Activated T-helper 9 cell treated with anti-CD3 and anti-CD28 coated beads, Interleukin-2, amount 50 U/mL, for 16 hours (primary cell): Measurements from ENCODE around the gene AAK1.
A peak's percentile ranks its signal among the peaks of the same experiment; 100 is the strongest.
"Not testable (repeated sequence)": the region's sequence is repeated elsewhere in the genome, so short reads cannot be mapped to it uniquely, and the experiment has no call there.

ENCODE experiments used
- DNase-seq: peaks from one replicate; pipeline ENCODE4 v3.0.0-alpha.2; 2020; ENCODE audit warnings: low read depth

The AAK1 gene

DNA sequence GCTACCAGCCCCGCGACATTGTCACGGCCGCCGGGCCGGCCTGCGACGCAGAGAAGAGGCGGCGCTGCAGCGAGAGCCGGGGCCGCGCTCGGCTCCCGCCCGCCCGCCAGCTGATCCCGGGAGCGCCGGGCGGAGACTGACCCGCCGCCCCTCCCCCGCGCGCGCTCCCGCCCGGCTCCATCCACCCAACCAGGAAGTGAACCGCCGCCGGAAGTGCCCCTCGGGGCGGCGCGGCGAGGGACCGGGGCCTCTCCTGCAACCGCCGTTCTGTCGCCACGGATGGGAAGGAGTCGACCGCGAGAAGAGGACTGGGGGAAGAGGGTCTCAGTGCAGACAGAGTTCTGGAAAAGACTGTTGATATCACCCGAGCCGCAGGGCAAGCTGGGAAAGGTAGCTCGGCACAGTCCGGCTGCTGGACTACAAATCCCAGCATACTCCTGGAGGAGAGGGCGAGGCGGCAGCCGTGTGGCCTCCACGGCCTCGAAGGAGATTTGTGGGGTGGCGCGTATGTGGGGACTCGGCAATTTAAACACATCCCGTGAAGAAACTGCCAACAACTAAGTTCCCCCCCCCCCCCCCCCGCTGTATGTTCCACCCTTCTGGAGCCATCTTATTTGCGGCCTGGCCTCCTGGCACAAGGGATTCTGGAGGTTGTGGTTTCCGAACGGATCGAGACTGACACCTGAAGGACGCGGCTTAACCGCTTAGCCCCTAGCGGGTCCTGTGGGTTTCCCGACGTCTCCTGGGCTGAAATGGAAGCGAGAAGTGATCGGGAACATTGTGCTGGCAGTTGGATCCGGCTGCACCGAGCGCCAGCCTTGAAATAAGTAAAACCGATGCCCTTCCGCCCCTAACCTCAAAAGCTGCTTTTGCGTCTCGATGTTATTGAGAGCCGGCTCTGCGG is at the start of gene AAK1:
Gene AAK1 (minus strand): TSS at position 138 of the 904 bp plus-strand sequence. CDS start 699 bp downstream, outside the sequence.
- DNase-seq, result peak; percentile 81

DNA sequence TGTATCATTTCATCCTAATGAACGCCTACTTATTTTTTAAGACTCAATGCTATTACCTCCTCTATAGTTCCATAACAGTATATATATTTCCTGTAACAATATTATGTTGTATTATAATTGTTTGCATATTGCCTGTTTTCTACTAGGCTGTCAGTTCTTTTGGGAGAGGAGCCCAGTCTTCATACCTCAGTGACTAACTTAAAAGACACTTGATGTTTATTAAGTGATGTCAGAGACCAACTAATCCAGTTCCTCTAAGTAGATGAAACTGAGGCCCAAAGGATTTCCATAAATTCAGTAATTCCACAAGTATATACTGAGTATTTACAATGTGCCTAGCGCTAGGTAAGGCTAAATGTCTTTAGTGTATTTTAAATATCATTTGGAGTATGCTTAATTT is 48.9 kb upstream of the AAK1 start:
- DNase-seq, result no peak

DNA sequence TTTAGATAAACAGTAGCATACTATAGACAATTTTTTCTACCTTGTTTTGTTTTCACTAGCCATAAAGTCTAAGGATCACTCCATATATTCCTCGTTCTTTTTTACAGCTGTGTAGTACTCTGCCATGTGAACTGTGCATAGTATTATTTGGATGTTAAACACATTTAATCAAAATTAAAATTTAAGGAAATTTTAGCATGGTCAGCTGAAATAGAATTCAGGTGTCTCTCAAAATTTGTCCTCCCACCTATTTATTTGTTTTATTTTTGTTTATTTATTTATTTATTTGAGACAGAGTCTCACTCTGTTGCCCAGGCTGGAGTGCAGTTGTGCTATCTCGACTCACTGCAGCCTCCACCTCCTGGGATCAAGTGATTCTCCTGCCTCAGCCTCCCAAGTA is 46.4 kb upstream of the AAK1 start:
- no peak for DNase-seq

DNA sequence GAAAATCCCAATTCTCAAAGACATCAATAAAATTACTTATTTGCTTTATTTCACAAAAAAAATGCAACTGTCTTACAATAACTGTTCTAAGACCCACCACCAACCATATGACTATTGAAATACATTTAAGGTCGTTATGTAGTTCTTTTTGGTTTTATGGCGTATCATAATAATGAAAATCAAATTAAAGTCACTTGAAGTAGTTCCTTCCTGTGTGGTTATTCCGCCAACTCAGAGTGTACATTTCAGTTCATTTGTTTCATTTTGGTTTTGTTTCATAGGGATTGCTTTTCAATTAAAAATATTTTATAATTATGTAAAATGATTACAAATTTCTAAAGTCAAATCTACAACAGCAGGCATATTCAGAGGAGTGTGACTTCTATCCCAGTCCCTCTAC is 45.9 kb upstream of the AAK1 start:
- no peak for DNase-seq

DNA sequence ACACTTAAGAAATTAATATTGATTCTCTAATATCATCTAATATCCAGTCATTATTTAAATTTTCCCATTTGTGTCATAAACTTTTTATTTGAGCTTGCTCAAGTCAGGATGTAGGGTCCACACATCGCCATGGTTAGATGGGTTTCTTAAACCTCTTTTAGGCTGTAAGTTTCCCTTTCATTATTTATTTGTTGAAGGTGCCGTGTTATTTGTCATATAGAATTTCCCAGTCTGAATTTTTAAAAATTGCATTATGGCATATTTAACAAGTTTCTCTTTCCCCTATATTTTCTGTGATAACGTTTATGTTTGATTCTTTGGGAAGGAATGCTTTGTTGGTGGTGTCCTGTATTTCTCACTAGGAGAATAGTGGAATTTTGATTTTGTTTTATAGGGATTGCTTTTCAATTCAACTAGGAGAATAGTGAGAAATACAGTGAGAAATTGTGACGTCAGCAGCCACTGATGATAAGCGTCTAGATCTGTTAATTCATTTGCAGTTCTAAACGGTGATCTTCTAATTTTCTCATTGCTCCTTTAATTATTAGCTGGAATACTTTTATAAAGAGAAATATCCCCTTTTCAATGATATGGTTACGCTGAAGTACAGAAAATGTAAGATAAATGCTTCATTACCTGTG is 44.6 kb upstream of the AAK1 start:
- DNase-seq, result no peak

DNA sequence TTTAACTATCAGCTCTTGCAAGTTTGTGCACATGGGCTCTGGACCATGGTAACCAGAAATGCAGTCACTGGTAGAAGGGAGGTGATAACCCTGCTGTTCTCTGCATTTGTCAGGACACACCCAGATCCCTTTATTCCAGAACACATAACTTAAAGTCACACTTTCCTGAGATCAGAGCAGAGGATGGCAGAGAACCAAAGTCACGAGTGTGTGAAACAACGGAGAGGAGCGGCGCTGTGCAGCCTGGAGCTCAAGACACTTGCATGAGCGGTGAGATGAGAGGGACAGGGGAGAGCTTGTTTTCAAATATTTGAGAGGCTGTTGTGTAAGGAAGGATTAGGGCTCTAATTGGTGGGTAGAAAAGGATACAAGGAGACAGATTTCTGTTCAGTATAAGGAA is 43.3 kb upstream of the AAK1 start:
- no peak for DNase-seq

DNA sequence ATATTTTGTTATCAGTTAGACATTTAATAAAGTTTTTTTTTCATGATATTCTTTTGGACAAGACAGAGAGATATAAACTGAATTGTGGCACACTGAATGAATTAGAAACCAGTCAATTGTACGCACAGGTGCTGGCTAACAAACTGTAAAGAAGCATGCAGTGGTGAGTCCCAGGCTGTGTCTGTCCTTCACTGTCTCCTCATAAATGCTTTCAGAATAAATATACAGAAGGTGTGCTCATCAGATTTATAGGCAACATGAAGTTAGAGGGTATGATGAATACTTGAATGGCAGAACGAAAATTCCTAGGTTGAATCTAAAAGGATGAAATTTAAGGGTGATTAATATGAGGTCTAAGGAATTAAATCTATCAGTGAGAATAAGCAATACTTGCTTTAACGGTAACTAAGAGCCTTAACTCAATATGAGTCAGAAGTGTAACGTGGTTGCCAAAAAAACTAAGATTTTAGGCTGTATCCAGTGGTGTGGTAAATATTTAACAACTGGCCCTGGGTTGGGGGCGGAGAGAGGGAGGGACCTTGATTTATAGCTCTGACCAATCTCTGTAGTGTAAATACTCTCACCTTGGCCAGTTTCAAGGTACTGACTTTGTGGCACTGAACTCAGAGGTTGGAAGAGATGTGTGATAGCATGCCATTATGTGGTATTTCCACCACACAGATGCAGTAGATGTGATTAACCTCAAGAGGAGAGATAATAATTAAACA is 41.9 kb upstream of the AAK1 start:
- DNase-seq, result no peak

DNA sequence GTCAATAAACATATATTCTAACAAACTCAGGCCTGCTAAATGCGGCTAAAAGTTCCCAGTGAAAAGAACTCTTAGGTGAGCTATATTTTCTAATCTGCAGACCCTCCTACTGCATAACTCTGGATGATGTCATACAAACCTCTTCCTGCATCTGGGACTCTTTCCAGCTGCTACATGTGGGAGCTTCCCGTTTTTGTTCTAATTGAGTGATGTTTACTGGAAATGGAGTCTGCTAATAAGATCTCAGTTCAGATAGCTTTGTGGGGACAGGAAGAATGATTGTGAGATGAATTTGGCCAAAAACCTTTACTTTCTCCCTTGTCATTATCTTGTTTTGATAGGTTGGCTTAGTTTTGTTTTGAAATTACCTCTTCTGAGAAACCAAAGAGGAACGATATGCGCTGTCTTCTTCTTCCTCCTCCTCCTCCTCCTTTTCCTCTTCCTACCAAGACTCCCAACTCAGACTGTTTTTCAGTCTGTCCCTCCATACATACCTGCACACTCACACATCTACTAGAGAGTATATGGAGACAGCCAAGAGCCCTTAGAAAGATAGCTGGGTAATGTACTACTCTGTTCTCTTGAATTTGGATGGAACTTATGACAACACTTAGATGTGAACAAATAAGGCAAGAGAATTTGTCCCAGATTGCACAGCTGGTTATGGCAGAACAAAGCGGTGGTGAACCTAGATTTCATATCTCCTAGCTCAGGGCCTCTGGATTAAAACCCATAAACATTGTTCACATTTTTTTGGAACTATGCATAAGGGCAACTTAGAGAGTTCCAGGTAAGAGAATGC is 39.8 kb upstream of the AAK1 start:
- no peak for DNase-seq

DNA sequence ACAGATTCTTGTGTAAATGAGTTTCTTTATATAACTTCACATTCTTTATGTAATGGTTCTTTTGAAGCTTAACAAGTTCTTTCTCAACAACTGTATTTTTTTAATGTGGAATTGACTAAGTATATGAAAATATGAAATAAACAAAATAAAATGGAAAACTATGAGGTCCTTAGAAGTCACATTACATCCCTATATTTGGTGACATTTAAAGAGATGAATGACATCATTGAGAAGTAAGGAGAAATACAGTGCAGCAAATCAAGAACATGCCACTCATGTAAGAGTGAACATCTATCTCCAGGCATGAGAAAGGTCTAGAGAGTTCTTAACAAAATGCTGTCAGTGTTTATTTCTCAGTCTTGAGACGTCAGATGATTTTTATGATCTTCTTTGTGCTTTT is 39.0 kb upstream of the AAK1 start:
- no peak for DNase-seq

DNA sequence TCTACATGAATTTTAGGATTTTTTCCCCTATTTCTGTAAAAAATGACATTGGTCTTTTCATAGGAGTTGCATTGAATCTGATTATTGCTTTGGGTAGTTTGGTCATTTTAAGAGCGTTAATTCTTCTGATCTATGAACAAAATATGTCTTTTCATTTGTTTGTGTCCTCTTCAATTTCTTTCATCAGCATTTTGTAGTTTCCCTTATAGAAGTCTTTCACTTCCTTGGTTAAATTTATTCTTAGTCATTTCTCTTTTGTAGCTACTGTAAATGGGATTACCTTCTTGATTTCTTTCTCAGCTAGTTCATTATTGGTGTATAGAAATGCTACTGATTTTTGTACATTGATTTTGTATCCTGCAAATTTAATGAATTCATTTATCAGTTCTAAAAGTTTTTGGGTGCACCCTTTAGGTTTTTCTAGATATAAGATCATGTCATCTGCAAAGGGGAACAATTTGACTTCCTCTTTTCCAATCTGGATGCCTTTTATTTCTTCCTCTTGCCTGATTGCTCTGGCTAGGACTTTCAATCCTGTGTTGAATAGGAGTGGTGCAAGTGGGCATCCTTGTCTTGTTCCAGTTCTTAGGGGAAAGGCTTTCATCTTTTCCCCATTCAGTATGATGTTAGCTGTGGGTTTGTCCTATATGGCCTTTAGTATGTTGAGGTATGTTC is 36.6 kb upstream of the AAK1 start:
- no peak for DNase-seq

DNA sequence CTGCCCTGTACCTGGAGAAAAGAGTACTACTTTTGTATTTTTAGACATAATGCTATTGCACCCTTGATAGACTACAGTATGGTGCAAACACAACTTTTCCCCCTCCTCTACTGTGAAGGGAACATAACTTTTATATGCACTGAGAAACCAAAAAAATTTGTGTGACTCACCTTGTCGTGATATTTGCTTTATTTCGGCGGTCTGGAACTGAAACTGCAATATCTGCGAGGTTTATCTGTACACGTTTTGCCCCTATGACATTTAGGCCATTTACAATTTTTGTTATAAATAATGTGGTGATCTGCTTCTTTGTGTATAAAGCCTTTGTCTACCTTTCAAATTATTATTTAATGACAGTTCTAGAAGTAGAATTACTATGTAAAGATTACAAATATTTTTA is 34.4 kb upstream of the AAK1 start:
- no peak for DNase-seq

DNA sequence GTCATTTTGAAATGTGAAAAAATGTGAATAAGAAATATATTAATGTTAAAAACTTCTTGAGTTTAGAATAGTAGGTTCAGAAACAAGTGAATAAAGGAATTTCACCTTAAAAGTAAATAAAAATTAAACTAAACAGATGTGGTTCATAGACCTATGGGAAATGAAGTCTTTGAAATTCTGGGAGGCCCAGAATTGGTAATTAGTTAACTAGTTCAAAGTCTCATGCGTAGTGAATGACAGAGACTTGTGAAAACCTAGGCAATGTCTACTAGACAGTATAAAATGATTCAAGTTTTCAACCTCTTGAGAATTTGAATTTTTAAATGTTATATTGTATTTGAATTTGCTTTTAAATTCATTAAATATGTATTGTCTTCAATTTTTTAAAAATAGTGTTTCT is 32.6 kb upstream of the AAK1 start:
- no peak for DNase-seq

DNA sequence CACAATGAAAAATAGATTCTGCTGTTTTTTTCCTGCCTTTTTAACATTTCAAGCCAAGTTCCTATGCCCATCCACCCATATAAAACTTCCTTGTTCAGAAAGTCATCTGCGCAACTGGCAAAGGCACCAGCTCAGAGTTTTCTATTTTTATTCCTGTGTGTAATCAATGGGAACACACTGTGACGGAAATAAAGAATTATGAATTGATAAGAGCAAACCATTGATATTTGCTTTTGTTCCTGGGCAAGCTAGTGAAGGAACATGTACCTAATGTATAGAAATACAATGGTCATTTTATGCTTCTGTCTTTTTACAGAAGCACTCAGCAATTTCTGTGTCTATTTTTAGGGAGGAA is 30.8 kb upstream of the AAK1 start:
- DNase-seq, result no peak

DNA sequence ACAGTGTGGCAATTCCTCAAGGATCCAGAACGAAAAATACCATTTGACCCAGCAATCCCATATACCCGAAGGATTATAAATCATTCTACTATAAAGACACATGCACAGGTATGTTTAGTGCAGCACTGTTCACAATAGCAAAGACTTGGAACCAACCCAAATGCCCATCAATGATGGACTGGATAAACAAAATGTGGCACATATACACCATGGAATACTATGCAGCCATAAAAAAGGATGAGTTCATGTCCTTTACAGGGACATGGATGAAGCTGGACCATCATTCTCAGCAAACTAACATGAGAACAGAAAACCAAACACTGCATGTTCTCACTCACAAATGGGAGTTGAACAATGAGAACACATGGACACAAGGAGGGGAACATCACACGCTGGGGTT is 29.6 kb upstream of the AAK1 start:
- not testable (repeated sequence) for DNase-seq

DNA sequence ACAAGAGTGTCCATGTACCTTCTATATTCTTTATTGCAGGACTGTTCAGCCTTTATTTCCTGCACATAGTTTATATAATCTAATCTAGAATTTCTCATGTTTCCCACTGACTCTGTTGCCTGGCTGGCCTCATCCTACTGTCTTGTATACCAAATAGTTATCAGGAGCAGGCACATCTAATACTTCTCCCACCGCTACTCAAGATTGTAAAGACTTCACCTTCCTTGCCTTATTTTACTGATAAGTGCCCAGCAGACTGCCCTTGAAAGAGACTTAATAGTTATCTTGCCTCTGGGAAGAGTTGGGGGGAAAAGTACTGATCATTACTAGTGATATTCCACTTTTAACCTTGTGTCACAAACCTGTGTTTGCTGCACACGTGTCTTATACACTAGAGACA is 26.1 kb upstream of the AAK1 start:
- no peak for DNase-seq

DNA sequence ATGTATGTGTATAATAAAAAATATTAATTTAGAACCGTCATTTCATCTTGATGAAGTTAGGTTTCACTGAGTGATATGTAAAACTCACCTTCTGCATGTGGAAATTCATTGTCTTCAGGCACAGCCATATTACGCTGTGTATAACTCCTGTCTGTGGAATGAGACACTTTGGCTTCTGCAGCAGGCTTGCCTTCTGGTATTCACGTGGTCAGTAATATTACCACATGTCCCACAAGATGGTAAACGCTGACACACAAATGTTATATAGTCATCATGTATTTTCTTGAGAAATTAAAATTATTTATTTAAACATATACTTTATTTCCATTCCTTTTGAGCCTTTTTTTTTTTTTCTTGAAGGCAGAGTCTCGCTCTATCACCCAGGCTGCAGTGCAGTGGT is 25.1 kb upstream of the AAK1 start:
- no peak for DNase-seq

DNA sequence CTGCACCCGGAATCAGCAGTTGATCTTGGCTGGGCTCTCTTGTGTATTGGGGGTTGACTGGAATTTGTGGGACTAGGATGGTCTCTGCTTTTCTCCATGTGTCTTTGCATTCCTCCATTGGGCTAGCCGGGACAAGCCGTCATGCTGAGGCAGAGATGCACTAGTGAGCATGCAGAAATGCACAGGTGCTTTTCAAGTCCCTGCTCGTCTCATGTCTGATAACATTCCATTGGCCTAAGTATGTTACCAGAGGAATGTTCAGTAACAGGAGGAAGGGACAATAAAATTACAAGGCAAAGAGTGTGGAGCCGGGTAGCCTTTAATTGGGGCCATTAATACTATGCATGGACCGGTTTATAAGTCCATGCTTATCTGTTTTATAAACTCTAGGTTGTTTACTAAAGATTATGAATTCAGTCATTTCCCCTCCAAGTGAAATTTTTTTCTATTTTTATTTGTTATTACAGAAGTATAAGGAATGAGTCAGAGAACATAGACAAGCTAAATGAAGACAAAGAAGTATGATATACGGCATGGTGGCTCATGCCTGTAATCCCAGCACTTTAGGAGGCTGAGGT is 24.4 kb upstream of the AAK1 start:
- DNase-seq, result no peak

DNA sequence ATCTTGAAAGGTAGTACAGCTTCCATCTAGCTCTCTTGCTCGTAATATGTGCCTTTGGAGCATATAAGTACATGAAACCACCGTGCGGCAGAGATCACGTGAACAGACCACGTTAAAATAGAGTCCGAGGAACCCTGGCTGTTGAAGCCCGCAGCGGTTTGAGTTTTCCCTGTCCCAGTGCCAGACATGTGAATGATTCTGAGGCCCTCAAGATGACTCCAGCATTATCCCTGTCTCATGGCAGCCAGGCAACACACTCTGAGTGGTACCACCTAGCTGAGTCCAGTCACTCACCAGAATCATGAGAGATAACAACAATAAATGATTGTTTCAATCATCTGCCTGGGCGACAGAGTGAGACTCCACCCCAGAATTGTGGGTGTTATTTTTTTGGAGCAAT is 21.6 kb upstream of the AAK1 start:
- no peak for DNase-seq

DNA sequence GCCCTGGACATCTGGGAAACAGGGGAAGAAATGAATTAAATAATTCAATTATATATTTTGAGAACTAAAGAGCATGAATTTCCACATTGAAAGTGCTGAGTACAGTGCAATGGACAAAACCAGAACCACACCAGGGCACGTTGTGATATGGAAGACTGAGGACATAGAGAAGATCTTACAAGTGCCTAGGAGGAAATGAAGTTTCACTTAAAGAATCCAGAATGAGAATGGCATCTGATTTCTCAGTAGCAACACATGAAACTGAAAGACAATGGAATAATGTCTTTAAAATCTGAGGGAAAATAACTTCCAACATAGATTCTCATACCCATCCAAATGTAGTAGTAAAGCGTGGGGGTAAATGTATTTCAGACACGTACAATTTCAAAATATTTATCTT is 20.3 kb upstream of the AAK1 start:
- no peak for DNase-seq

DNA sequence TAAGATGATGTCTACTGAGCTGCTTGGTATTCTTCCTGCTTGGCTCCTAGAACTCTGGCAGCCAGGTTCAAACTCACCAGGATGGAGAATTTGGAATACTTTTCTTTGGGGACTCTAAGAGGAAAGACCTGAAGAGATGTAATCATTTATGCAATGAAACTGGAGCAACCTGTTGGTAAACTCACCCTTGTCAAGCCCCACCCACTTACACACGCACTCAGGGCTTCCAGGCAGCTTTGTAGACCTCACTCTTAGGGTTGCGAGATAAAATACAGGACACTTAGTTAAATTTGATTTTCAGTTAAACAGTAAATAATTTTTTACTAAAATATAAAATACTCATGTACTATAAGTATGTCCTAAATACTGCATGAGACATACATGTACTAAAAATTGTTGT is 19.0 kb upstream of the AAK1 start:
- not testable (repeated sequence) for DNase-seq

DNA sequence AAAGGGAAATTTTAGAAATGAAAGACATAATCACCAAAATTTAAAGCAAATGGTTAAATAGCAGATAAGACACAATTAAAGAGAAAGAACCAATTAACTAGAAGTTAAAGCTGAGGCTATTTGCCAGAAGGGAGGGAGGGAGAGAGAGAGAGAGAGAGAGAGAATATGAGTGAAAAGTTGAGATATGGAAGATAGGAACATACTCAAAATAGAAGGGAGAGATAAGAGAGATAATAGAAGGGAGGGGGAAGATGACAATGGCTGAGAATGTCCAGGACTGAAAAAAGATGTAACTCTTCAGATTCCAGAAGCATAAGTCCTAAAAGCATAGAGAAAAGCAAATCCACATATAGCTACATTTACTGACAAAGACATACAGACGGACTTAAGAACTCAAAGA is 17.1 kb upstream of the AAK1 start:
- no peak for DNase-seq
